ENCODE measurements around the gene SLX4IP. TPM values are rescaled to one million over a fixed set of nuclear protein-coding genes. Genes with fewer than 3 reads are reported as not detected.

SLX4IP gene
- total and polyA plus RNA-seq, 2 of the 13 experiments (the other 11 are each of a cell fraction or from before 2014, with no cell fraction given): 3.6 to 7.3 TPM

GRCh38 chr20:10513061-10513460 lies 78.0 kb downstream of the SLX4IP start:
- ChIA-PET CTCF (ENCODE audit: low intra/inter-chr PET ratio, low total read pairs) (no interaction called here), POLR2A (interaction anchor here (0.9 to 4.0 kb wide), 3 partner anchors 8 to 158 kb away, joined by 3 to 36 read pairs (median 6); partner anchors contain the start of genes MKKS and SLX4IP)
- TF ChIP-seq SP1 (IDR thresholded peaks at IDR 0.05) (no peak), SP1 (CRISPR knock-in tag; IDR thresholded peaks at IDR 0.05) (no peak), ZFP36L1 (CRISPR knock-in tag; IDR thresholded peaks at IDR 0.05) (0 out of 2 replicates have a peak, but pooled peaks have one; percentile 27), POLR2G (IDR thresholded peaks at IDR 0.05; ENCODE audit: low read depth, low read length) (no peak), CAMTA2 (CRISPR knock-in tag; IDR thresholded peaks at IDR 0.05; ENCODE audit: borderline replicate concordance) (no peak), DMTF1 (CRISPR knock-in tag; IDR thresholded peaks at IDR 0.05) (no peak)
- Histone ChIP-seq H3K9me3 (ENCODE audit: low read length) (no peaks in the 10 kb centered on the region), H3K27me3 (ENCODE audit: control insufficient read depth in 1 of 2, insufficient read depth in 2 of 2, low read length in 2 of 2) (no peaks in the 10 kb centered on the region), H2AFZ (ENCODE audit: low read length) (no peak overlapping the region), H3K4me2 (ENCODE audit: low read depth, low read length) (no peak overlapping the region), H4K20me1 (ENCODE audit: insufficient read depth, low read length) (no peaks in the 10 kb centered on the region), H3K36me3 (replicated peaks in 1 of 2; ENCODE audit: control insufficient read depth in 1 of 2, insufficient read depth in 2 of 2, low read length in 2 of 2) (no peaks in the 10 kb centered on the region), H3K79me2 (ENCODE audit: insufficient read depth, low read length) (peaks cover 2% of the 10 kb centered on the region), H3K4me3 (replicated peaks in 1 of 3; ENCODE audit: insufficient read depth in 1 of 3, low read depth in 2 of 3, low read length in 3 of 3) (no peak overlapping the region), H3K4me1 (ENCODE audit: insufficient read depth, low read length) (peaks cover 31% of the 10 kb centered on the region), H3K27ac (ENCODE audit: extremely low read length, insufficient read depth, low read length) (no peak overlapping the region), H3K9ac (ENCODE audit: insufficient read depth, low read depth, low read length) (no peak overlapping the region)
- FAIRE-seq (no peak), DNase-seq (ENCODE audit: low spot score) (no peak), ATAC-seq (no peak)
- no TSS peak for BruUV-seq (replicated peaks)
- intact Hi-C loops (cut with micrococcal nuclease; ENCODE audit: unreplicated experiment) (no loop called here), in situ Hi-C loops (cut with HindIII; ENCODE audit: extremely low pct_ligation_motif_present, low pct_unique_long_range_greater_than_20kb) (no loop called here)
- WGBS (ENCODE audit: low lambda C conversion rate): 97% methylated on average over 2 of the region's 2 CpGs
